T-helper 1 cell (primary cell): ENCODE results near the gene SLC16A13.

ENCODE experiments used
- DNase-seq, 5 donors: peaks; one replicate each; pipeline ENCODE4 v3.0.0-alpha.2; 2012 to 2020

Gene SLC16A13

GRCh38 chr17:7014261-7014994 is 21.4 kb upstream of the SLC16A13 start:
- peak; percentile 96 to 99 (median 98) for DNase-seq

GRCh38 chr17:7014995-7015958 is 20.5 kb upstream of the SLC16A13 start:
- peak; percentile 77 to 87 (median 82) for DNase-seq

- no peak for DNase-seq
Measured at GRCh38 chr17:7016418-7016817, 19.4 kb upstream of the SLC16A13 start.

DNA sequence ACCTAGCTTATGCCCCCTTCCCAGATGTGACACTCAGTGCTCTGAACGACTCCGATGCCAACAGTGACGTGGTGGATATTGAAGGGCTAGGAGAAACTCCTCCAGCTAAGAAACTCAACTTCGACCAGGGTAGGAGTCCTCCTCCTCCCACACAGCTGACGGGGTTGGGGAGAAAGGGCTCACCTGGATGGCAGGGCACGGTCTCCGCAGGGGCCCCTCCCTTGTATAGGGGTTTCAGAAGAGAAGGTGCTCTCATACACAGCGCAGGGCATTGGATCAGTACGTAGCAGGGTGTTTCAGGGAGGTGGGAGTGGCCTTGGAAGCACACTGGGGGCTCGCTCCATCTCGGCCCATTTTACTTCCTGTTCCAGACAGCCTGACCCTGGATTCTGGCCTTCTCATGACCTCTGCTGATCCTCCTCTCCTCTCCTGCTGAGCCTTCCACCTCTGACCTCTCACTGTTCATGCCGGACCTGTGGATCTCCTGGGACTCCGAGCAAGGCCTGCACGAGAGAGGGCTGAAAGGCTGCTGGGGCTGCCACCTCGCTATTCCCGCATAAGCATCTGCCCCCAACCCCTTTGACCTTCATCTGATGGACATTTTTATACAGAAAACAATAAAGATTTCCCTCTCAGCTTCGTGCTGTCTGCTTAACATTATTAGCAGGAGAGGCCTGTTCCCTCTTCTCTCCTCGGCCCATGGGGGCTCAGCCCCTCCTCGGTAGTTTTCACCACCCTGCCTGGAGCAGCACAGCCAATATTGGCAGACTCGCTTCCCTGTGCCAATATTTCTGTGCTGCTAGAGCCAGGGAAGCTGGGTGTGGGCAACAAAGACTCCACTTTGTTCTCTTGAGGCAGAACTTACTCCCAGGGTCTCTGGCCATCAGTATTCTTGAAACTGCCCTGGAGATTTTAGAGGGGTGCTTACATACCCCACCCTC is 18.7 kb upstream of the SLC16A13 start:
- DNase-seq, result no peak

DNA sequence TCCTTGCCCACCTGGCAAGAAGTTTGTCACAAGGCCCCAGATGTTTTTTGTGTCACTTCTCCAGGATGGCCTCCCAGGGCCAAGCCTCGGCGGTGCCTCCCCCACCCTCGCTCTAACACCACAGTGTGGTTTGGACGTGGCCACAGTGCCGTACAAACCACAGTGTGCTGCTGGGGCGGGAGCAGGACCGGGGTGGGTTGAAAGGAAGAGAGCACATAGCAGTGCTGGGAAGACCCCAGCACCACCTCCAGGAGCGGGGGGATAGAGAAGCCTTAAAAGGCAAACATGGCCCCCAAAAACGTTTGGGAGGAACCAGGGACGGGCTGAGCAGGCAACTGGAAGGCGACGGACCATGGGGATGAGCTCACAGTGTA is 18.0 kb upstream of the SLC16A13 start:
- peak in 1 of 5 donors; percentile 30 for DNase-seq

- DNase-seq, result no peak
Measured at GRCh38 chr17:7018331-7018964, 17.4 kb upstream of the SLC16A13 start.

DNA sequence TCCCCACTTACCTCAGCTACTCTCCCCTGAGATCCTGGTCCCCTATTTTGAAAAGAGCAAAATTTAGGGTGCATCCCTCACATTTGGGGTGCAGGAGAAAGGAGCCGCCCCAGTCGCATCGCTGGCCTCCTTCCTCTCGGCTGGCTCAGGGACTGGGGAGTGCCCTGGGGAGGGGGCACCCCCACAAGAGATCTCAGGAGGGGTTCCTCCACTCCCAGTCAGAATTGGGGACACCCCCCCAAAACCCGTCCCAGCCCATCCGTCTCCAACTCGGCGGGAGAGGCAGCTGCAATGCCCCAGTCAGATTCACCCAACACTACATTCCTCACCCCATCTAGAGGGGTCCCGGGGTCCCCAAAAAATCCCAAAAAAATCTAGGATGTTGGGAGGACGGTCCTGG is 16.4 kb upstream of the SLC16A13 start:
- DNase-seq, result no peak

DNA sequence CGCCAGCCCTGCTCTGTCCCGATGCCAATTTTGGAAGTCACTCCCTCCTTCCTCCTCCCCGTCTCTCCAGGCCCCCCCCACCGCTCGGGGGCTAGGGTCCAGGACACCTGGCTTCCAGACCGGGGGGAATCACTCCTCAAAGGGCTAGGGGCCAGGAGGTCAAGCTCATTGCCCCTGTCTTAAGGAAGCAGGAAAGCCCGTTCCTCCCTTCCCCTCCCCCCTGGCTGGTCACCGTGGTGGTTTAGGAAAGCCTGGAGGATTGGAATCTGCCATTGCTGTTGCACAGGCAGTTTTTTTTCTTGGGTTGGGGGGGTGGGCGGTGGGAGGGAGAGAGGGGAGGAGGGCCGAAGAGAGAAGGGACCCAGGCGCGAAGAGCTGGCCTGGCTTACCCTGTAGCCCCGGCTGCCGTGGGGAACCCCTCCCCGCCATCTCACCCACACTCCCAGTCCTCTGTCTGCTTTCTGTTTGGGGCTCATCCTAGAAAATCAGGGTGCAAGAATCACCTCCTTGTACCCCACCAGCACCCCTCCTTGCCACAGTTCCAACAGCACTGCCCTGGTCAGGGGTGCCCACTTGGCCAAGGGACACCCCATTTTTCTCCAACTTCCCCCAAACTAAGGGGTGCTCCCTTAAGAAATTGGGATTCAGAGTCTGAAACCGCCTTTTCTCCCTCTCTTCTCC is 15.8 kb upstream of the SLC16A13 start:
- DNase-seq, result no peak

GRCh38 chr17:7020894-7021664 is 14.7 kb upstream of the SLC16A13 start:
- no peak for DNase-seq

GRCh38 chr17:7021993-7022778 is 13.6 kb upstream of the SLC16A13 start:
- DNase-seq, result peak; percentile 54 to 86 (median 68)

- no peak for DNase-seq
Measured at GRCh38 chr17:7022781-7023571, 12.8 kb upstream of the SLC16A13 start, which contains the start of gene BCL6B. Gene BCL6B, plus strand, starts transcription at chr17:7023050. Its CDS starts 622 bp downstream, at chr17:7023672.

GRCh38 chr17:7023576-7024401 is 12.0 kb upstream of the SLC16A13 start:
- peak; percentile 91 to 97 (median 93) for DNase-seq

DNA sequence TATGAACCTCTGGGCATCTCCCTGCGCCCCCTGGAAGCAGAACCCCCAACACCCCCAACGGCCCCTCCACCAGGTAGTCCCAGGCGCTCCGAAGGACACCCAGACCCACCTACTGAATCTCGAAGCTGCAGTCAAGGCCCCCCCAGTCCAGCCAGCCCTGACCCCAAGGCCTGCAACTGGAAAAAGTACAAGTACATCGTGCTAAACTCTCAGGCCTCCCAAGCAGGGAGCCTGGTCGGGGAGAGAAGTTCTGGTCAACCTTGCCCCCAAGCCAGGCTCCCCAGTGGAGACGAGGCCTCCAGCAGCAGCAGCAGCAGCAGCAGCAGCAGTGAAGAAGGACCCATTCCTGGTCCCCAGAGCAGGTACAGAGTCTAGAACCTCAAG is 11.4 kb upstream of the SLC16A13 start:
- DNase-seq, result no peak

DNA sequence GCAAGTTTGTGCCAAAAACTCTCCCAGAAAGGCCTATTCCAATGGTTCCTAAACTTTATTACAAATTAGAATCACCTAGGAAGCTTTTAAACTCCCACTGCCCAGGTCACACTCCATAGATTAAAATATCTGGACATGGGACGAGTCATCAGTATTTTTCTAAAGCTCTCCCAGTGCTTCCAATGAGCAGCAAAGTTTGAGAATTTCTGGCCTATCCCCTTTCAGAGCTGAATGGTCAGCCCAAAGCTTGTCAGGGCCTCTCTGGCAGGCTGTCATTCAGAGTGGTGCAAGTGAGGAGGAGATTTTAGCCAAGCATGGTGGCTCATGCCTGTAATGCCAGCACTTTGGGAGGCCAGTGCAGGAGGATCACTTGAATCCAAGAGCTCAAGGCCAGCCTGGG is 10.6 kb upstream of the SLC16A13 start:
- no peak for DNase-seq

DNA sequence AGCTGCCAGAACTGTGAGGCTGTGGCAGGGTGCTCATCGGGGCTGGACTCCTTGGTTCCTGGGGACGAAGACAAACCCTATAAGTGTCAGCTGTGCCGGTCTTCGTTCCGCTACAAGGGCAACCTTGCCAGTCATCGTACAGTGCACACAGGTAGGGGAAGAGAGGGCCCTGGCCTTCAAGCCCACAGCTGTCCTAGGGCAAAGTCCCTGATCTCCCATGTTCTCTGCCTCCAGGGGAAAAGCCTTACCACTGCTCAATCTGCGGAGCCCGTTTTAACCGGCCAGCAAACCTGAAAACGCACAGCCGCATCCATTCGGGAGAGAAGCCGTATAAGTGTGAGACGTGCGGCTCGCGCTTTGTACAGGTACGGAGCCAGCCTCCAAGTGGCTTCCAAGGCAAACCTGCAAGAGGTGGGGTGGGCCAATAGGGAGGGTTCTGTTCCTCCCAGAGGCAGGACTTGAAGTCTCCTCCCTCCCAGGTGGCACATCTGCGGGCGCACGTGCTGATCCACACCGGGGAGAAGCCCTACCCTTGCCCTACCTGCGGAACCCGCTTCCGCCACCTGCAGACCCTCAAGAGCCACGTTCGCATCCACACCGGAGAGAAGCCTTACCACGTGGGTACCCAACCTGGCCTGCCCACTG is 9.2 kb upstream of the SLC16A13 start:
- no peak for DNase-seq

GRCh38 chr17:7027335-7027734 is 8.5 kb upstream of the SLC16A13 start:
- DNase-seq, result no peak

GRCh38 chr17:7029096-7029495 is 6.7 kb upstream of the SLC16A13 start:
- DNase-seq, result no peak
